B cell (primary cell): Measurements from ENCODE around the gene HERC2. TPM values are rescaled to one million over a fixed set of nuclear protein-coding genes. Genes with fewer than 3 reads are reported as not detected.

ENCODE experiments used
- ATAC-seq: fragments of 200-7000 bp; cut with Tn5 transposase; one replicate; pipeline ENCODE4 v1.10.0; 2021; ENCODE audit warnings: low read depth, mild to moderate bottlenecking, moderate number of reproducible peaks, moderate library complexity
- CTCF ChIA-PET: fragments of 350-600 bp; sonication (Branson Sonifier 250); formaldehyde crosslinking; loops from one replicate; lab custom pipeline; 2021; ENCODE audit warnings: antibody characterized with exemption, inconsistent platforms; lab: Charles Lee
- POLR2A ChIA-PET: fragments of 350-600 bp; sonication (Branson Sonifier 250); formaldehyde crosslinking; loops from one replicate; lab custom pipeline; 2021; ENCODE audit warnings: antibody characterized with exemption; lab: Charles Lee
- DNase-seq: peaks from one replicate; pipeline ENCODE4 v3.0.0; 2013
- H2AFZ ChIP-seq: 2 replicates; pipeline ENCODE4 v1.6.1; 2012; ENCODE audit warnings: mild to moderate bottlenecking, low read depth, low read length; ENCODE audit not compliant: insufficient read depth, poor library complexity, severe bottlenecking
- H3K27ac ChIP-seq, 2 donors: 1 replicate in 1 of 2; 2 replicates in 1 of 2; pipeline ENCODE4 v1.5.1; 2012 to 2013; ENCODE audit warnings: low read length in 2 of 2, mild to moderate bottlenecking in 2 of 2, moderate library complexity in 1 of 2
- H3K27me3 ChIP-seq, 4 experiments: fragments of 200-600 bp in 1 of 4; sonication (generic) in 1 of 4; replicated peaks in 1 of 4; 1 replicate in 2 of 4; 2 replicates in 2 of 4; pipeline versions ENCODE4 v1.6.1 to v1.7.0; 2013 to 2016; ENCODE audit warnings: low read length in 3 of 4, mild to moderate bottlenecking in 2 of 4, mixed read lengths in 1 of 4, moderate library complexity in 1 of 4; ENCODE audit not compliant: insufficient read depth in 4 of 4, control insufficient read depth in 3 of 4; ENCODE audit errors: control extremely low read depth in 1 of 4
- H3K36me3 ChIP-seq, 2 experiments: replicated peaks in 1 of 2; 1 replicate in 1 of 2; 2 replicates in 1 of 2; pipeline versions ENCODE4 v1.6.1 to v1.7.1; 2013; ENCODE audit warnings: low read length in 1 of 2; ENCODE audit not compliant: insufficient read depth in 2 of 2, control insufficient read depth in 1 of 2; ENCODE audit errors: control extremely low read depth in 1 of 2, extremely low read depth in 1 of 2
- H3K4me1 ChIP-seq, 2 donors: fragments of 200-600 bp in 1 of 2; sonication (generic) in 1 of 2; 1 replicate in 1 of 2; 2 replicates in 1 of 2; pipeline versions ENCODE4 v1.5.1 to v1.6.1; 2013 to 2017; ENCODE audit warnings: low read length in 2 of 2; ENCODE audit not compliant: control insufficient read depth in 2 of 2, insufficient read depth in 2 of 2
- H3K4me2 ChIP-seq: replicated peaks from 2 replicates; pipeline ENCODE3; 2012; ENCODE audit warnings: mild to moderate bottlenecking, low read depth, low read length; ENCODE audit not compliant: poor library complexity, severe bottlenecking
- H3K4me3 ChIP-seq, 5 experiments: fragments of 200-600 bp in 1 of 5; sonication (generic) in 1 of 5; 1 replicate in 3 of 5; 2 replicates in 2 of 5; pipeline versions ENCODE4 v1.5.1 to v1.7.0; 2011 to 2016; ENCODE audit warnings: low read length in 4 of 5, mild to moderate bottlenecking in 4 of 5, low read depth in 2 of 5, control low read depth in 1 of 5, moderate library complexity in 1 of 5; ENCODE audit not compliant: insufficient read depth in 1 of 5; ENCODE audit errors: control extremely low read depth in 1 of 5, extremely low read depth in 1 of 5
- H3K79me2 ChIP-seq: fragments of 200-600 bp; sonication (generic); one replicate; pipeline ENCODE4 v1.6.0; 2016; ENCODE audit warnings: low read length; ENCODE audit not compliant: control insufficient read depth, insufficient read depth
- H3K9ac ChIP-seq: fragments of 200-600 bp; sonication (generic); 2 replicates; pipeline ENCODE4 v1.6.1; 2017; ENCODE audit warnings: mild to moderate bottlenecking, low read length, moderate library complexity
- H3K9me3 ChIP-seq, 3 donors: one replicate each; pipeline versions ENCODE4 v1.6.1 to v1.7.1; 2013; ENCODE audit warnings: low read length in 2 of 3; ENCODE audit not compliant: control insufficient read depth in 2 of 3, insufficient read depth in 1 of 3; ENCODE audit errors: control extremely low read depth in 1 of 3
- H4K20me1 ChIP-seq: 2 replicates; pipeline ENCODE4 v1.6.0; 2012; ENCODE audit warnings: mild to moderate bottlenecking, low read length; ENCODE audit not compliant: insufficient read depth, control insufficient read depth, poor library complexity, severe bottlenecking
- H3K27ac Mint-ChIP-seq: one replicate; pipeline ENCODE4 v1.8.0; 2021; ENCODE audit warnings: mixed read lengths
- H3K27me3 Mint-ChIP-seq: one replicate; pipeline ENCODE4 v1.8.0; 2021; ENCODE audit warnings: mixed read lengths
- H3K4me1 Mint-ChIP-seq: one replicate; pipeline ENCODE4 v1.8.0; 2021; ENCODE audit warnings: mixed read lengths
- H3K4me3 Mint-ChIP-seq: one replicate; pipeline ENCODE4 v1.8.0; 2021; ENCODE audit warnings: mixed read lengths
- H3K9me3 Mint-ChIP-seq: one replicate; pipeline ENCODE4 v1.8.0; 2022; ENCODE audit warnings: mixed read lengths; ENCODE audit not compliant: insufficient read depth
- CTCF ChIP-seq: fragments of 200-600 bp; IDR thresholded peaks from one replicate; pipeline ENCODE4 v1.8.0; 2022; ENCODE audit warnings: antibody characterized with exemption, mild to moderate bottlenecking
- EZH2 ChIP-seq: IDR thresholded peaks from 2 replicates; pipeline ENCODE4 v1.6.1; 2012; ENCODE audit warnings: borderline replicate concordance, low read depth, mild to moderate bottlenecking, moderate library complexity, low read length; ENCODE audit not compliant: insufficient read depth, poor library complexity, severe bottlenecking
- WGBS: methylation state at CpG from one replicate; pipeline ENCODE4 v1.1.5; 2013; ENCODE audit warnings: missing lambda C conversion rate; ENCODE audit not compliant: insufficient coverage; 5-methylcytosine and 5-hydroxymethylcytosine counted together
- intact Hi-C: fragments of 100-400 bp; cut with micrococcal nuclease; formaldehyde crosslinking; loops from one replicate; pipeline ENCODE4 v1.10.0; 2022
- polyA plus RNA-seq: library from polyadenylated mRNA; depleted of rRNA; stranded (reverse); fragments of >200 nt; gene quantifications from 2 replicates; pipeline ENCODE4 v1.2.3, GENCODE V29; 2012
- total RNA-seq, 2 donors: library from RNA; stranded (reverse); fragments of 120-200 nt in 1 of 2; gene quantifications; 1 replicate in 1 of 2; 2 replicates in 1 of 2; pipeline versions ENCODE4 v1.2.3 to v1.2.4, GENCODE V29; 2013 to 2022

Gene HERC2
- total and polyA plus RNA-seq, 2 donors (not counting 1 experiment from before 2014, with no cell fraction given) = 31.0 to 52.7 TPM

GRCh38 chr15:28107111-28107903 lies 214.7 kb downstream of the HERC2 start:
- intact Hi-C loops = no loop called here
- H3K4me2 ChIP-seq = peak overlapping the region; percentile 87
- peak overlapping the region; percentile 49 for H3K9ac ChIP-seq

More at GRCh38 chr15:28107111-28107903, 214.7 kb downstream of the HERC2 start:
- ChIA-PET POLR2A (interaction anchor here (0.8 kb wide), 1 partner anchor 9 kb away, joined by 3 read pairs; no protein-coding TSS in a partner anchor), CTCF (interaction anchor here (1.5 kb wide), 1 partner anchor 18 kb away, joined by 6 read pairs; no protein-coding TSS in a partner anchor)
- WGBS = 3% methylated on average over 63 of the region's 63 CpGs
- H3K27ac ChIP-seq = no peak overlapping the region
- ATAC-seq (peak; percentile 25), DNase-seq (no peak)
- peaks cover 0 to 12% (median 0%) of the 10 kb centered on the region in 3 donors for H3K9me3 ChIP-seq
- Mint-ChIP-seq H3K4me3 (peak overlapping the region; percentile 86), H3K27ac (no peak overlapping the region), H3K4me1 (peaks cover 16% of the 10 kb centered on the region), H3K9me3 (no peaks in the 10 kb centered on the region), H3K27me3 (peaks cover 37% of the 10 kb centered on the region)
- peak overlapping the region; percentile 67 for H2AFZ ChIP-seq
- TF ChIP-seq CTCF = no peak
- no peak for TF ChIP-seq EZH2
- H3K4me3 ChIP-seq = peak overlapping the region; percentile 37 to 56 (median 51)
- no peaks in the 10 kb centered on the region for H3K79me2 ChIP-seq
- peaks cover 0 to 50% (median 18%) of the 10 kb centered on the region in 4 experiments for H3K27me3 ChIP-seq
- peaks cover 19 to 23% of the 10 kb centered on the region in 2 donors for H3K4me1 ChIP-seq
- no peaks in the 10 kb centered on the region for H4K20me1 ChIP-seq
- peaks cover 0 to 6% of the 10 kb centered on the region in 2 experiments for H3K36me3 ChIP-seq
